NCI-H2029 treated with DMSO at 0.1 percent for 48 hours (cell line): ENCODE data around the gene VCP.

ENCODE experiments used
- DNase-seq: peaks from one replicate; lab custom pipeline; 2025; lab: John Stamatoyannopoulos, UW

VCP gene

DNA sequence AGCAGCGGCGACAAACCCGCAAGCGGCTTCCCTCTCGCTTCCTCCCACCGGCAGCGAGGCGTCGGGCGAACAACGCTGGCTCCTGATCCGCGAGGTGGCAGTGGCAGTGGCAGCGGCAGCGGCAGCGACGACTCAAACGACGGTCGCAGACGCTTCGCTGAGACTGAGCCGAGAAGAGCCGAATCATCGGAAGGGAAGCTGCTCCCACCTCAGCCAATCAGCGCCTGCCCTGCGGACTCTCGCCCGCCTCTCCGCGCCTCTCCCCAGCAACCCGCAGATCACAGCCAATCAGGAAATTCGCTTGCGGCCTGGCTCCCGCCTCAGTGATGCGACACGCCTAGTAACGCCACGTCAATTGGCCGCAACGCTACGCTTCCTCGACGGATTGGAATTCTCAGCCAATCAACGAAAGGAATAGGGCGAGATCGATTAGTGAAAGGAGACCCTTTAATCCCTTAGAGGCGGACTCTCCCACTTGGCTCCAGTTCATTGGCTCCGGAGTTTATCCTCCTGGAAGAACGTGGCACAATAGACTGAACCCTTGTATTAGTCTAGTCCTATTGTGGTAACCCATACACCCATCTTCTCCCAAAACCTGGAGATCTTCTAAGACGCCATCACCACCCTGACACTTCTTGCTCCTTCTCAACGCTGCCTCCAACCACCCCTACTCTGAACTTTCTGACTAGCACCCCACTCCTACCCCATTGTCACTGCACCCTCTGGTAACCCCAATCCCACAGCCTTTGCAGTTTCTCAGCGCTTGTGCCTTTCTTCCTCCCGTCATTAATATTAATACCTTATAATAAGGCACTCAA, at the start of gene VCP:
VCP (minus strand) TSS at position 165 of the 818 bp plus-strand sequence. CDS start 272 bp downstream, outside the sequence.
- DNase-seq, result peak; percentile 97

DNA sequence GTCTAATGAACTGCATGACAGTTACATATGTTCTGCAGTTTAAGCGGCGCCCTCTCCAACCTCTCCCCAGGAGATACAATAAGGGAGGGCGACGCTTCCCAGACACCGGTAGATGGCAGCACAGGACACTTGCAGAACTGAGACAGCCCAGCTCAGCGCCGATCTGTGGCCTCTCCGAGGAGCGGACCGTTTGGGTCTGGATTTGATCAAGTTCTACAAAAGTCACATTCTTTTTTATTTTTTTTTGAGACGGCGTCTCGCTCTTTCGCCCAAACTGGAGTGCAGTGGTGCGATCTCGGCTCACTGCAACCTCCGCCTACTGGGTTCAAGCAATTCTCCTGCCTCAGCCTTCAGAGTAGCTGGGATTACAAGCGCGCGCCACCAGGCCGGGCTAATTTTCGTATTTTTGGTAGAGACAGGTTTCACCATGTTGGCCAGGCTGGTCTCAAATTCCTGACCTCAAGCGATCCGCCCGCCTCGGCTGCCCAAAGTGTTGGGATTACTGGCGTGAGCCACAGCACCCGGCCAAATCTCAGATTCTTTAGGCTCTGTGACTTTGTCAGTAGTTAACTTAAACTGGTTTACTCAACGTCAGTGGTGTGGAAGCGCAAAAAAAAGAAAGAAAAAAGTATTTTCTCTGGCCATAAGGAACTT, 44.6 kb upstream of the VCP start:
- DNase-seq, result peak; percentile 82

DNA sequence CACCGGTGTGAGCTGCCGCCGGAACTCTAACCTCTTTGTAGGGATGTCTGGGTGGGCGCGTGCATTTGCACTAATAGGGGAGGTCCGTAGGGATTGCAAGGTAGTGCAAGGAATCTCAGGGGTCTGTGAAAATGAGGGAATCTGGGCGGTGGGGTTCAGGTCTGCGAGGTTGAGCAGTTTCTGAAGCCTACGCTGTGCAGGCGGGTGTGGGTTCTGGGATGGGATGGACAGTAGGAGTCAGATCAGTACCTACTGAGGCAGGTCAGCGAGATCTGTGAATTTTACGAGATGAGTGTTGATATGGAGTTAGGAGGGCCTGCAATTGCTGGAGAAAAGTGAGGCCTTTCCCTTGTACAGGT, 44.1 kb upstream of the VCP start:
- no peak for DNase-seq

DNA sequence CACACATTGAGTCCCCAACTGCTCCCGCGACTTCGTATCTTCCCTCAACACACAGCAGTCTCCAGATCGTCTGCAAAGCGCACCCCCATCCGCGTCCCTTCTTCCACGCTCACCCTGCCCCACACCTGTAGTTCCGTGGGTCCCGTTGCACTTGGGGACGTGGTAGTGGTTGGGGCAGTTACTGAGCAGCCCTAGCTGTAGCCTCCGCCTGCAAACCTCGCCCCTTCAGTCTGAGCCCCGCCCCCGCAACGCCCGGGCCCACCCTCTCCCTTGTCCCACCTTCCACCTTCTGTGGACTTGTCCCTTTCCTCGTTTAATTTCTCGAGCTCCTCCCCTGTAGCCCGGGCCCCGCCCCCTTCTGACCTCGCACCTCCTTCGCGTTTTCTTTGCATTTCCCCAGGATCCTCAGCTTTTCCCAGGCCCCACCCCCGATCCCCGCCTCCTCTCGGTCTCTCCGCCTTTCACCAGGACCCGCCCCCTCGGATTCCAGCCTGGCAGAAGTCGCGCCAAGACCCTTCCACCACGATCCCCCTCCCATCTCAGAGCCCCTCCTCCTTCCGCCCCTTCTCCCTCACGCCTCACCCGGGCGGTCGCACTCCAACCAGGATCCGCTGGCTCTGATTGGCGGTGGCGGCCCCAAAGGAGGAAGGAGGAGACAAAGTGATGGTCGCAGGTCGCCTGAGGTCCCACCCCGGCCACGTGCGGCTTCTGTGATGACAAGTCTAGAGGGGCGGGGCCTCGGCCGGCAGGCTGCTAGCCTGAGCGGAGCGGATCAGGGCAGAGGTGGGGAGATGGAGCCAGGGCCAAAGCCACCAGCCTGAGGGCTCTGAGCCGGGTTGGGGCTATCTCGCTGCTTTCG, 43.5 kb upstream of the VCP start, which contains the start of gene ATOSB:
ATOSB (minus strand) TSS at position 183 of the 859 bp plus-strand sequence. CDS start 7,588 bp downstream, outside the sequence.
- peak; percentile 93 for DNase-seq

DNA sequence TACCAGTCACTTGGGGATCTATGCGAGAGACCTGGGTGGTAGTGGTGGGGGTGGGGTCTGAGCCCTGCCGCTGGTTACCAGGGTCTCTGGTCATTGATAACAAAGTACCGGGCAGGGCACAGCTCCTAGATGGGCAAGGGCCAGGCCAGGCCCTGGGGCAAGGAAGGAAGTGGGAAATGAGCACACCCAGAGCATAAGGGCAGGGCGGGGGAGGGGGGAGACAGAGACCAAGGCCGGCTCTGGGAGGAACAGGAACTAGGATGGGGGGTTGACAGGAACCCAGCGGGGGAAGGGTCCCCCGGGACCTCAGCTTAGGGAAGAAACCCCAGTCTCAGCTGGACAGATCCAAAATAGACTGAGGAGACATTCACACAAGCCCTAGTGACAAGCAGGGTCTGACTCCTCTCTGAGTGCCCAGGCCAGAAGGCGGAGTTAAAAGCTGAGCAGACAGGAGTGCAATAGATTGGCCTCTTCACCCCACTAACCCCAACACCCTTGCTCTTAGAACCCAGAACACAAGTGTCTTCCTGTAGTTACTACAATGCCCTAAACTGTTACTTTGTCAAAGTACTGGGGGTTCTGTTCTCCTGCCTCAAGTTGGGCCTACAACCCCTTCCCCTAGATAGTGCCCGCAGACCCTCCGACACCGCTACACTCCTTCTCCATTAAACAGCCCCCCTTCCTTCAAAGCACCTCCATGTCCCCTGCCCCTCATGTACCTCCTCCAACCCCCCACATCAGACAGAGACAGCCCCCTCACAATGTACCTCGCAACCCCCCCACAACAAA, 42.6 kb upstream of the VCP start:
- DNase-seq, result no peak

DNA sequence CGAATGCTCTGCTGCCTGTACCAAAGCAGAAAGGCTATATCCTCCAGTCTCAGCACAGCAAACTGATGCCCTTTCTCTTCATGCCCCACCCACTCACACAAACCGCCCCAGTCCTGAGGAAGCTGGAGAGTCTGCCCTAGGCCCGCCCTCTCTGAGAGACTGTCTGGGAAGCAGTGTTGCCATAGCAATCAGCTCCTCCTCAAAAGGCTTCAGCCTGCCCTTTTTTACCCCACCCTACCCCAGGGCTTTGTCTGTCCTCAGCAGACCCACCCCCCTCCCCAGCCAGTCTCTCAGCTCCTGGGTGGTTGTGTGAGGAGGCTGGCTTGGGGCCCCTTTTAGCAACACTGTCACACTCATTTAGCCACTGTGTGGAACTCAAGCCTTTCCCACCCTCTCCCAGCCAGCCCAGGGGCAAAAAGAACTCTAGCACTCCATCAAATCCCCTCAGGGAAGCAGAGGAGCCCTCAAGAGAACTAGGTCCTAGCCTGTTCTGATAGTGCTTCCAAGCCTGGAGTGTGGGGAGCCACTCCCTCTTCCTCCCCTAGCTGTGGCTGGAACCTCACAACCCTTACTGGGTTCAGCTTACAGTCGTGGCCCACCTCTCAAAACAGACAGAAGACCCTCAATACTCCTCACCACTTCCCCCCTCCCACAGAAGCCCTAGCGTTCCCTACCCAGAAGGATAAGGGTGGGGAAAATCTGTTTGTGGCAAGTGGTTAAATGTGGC, 41.9 kb upstream of the VCP start:
- DNase-seq, result peak; percentile 75

DNA sequence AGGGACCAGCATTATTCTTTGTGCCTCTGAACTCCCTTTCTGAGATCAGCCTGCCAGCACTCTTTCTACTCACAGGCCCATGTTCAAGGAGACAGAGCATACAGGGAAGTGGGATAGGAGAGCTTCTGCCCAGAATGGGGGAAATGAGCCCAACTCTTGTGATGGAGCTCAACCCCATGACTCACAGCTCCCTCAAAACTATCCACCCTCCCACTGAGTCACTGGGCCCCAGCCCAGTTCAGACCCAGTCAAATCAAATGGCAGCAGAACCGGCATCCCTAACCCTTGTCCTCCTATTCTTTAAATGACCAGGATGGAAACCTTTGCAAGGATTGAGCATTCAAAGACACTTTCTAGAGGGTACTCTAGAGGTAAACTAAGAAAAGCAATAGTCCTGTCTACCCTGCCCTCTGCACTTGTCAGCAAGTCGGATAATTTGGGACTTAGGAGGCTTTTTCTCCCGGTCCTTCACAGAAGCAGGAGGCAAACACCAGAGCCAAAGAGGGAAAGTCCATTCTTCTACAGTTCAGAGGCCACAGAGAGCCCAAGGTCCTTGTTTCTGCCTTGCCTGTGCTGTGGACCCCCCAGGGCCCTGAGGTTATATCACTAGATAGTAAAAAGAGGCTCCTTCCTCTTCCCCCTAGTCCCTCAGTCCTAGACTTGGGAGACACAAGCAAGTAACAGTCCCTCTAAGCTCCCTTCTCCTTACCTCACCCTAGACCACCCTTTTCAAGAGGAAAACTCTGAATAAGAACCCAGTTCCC, 40.0 kb upstream of the VCP start:
- no peak for DNase-seq

DNA sequence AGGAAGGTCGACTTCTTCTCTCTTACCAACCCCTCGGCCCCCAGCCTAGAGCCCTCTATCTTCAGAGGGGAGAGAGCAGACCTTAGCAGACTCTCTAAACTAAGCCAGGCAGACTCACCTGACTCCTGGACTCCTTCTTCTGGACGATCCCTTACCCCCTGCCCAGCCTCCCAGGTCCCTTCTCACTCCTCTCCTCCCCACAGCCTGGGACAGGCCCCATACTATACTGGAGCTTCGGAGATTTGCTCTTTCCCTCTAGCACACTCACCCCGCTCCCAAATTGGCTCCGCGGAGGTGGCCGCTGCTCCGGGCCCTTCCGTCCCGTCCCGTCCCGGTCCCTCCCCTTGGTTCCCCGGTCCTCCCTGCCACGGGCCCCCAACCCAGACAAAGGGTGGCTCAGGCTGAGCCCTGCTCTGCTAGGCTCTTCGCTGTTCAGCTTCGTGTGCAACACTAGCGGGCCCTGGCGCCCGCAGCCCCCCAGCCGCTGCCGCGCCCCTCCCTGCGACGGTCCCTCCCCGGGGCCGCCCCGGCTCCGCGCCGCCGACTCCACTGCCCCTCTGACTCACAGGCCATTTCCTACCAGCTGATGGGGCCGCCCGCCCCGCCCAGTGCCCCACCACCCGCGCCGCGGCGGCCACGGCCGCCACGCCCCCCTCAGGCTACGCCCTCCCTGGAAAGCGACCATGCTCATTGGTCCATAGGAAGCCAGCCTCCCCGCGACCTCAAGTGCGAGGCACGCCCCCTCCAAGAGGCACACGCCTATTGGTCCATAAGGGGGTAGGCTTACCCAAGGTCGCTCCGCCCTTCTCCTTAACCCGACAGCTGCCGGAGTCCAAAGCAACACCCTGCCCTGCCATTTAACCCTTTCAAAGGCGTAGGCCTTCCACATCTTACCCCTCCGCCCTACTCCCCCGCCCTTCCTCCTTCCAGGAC, 38.8 kb upstream of the VCP start:
- DNase-seq, result peak; percentile 89

DNA sequence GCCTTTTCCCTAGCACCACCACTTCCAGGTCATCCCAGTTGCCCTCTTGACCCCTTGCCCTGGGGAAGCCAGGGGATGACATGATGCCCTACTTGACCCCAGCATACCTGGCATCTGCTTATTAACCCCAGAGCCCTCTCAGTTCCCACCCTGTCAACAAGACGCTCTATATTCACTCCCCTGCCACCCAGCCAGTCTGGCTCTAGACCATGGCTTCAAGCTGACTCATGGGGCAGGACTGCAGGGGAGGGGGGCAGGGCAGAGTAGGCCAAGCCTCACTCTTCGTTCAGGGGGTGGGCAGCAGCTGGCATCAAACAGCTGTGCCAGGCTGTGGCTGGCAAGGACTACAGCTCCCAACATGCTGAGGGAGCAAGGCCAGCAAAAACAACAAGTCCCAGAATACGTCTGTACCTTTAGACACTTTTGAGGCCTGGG, 37.9 kb upstream of the VCP start:
- DNase-seq, result no peak

DNA sequence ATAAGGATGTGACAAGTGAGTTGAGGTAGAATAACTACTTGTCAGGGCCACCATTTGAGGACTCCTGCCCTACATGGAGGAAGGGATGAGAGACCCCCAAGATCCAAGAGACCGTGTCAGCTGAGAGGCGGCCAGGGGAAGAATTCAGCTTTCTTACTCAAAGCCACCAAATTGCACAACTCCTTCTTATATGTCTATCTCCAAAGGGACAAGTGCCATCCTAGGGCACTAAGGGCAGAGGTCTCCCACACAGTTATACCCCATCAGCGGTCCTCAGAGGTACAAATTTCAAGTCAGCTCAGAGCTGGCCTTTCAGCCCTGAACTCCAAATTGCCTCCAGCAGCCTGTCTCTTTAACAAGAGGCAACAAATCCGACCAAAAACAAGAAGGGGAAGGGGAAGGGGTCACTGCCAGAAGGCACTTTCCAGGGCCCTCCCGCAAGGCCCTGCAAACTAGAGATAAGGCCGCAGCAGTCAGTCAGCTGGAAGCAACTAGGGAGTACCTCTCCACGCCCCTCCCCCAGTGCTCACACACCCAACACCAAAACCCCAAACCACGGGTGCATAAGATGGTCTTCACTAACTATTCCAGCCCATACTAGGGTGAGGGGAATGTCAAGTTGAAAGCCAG, 36.6 kb upstream of the VCP start:
- DNase-seq, result no peak

DNA sequence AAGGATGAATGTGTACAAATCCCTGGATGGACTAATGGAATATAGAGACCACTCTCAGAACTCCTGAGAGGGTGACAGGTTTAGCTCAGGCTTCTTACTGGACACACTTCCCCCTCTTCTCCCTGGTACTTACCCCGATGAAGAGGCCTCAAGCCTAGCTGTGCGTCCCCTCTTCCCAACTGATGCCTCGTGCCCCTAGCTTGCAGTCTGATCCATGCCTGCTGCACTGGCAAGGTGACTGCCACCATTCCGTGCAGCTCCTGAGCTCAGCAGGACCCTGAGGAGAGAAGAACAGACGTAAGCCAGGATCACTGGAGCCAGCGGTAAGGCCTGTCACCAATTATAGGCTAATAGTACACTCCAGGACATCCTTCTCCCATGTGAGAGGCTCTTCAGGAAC, 36.0 kb upstream of the VCP start:
- DNase-seq, result no peak

DNA sequence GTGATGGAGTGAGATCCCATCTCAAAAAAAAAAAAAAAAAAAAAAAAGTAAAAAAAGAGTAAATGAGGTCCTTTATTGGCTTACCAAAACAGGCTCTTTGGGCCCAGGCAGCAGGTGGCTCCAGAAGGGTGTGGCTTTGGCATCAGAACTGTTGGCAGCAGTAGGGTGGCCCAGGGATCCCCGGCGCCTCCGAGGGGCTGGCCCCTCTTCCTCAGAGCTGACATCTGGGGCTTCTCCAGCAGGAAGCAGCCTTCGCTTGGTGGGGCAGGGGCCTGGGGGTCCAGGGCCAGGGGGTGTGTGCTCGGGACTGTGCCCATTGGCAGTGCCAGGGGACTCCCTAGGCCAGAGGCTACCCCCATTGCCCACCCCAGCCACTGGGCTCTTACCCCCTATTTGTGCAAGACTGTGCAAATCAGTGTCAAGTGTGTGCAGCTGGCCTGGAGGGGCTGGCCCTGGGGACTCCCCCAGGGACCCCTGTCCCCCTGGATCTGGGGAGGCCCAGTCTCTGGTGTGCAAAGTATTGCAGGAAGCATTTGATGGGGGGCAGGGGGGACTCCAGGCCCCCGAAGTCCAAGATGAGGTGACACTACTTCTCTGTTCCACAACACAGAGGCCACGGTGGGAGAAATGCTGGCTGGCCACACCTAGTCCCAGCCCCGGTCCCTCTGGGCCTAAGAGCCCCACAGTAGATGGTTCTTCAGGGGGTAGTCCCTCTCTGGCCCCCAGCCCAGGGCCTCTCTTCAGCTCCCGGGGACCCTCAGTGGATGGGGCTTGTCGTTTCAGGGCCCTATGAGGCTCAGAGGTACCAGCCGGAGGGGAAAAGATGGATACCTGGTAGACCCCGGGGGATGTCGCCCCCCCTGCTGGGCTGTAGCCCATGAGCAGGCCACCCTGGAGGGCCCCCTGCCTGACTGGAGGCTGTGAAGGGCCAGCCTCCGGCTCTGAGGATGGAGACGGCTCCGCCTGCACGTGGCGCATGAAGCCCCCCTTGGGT, 35.2 kb upstream of the VCP start:
- DNase-seq, result no peak

DNA sequence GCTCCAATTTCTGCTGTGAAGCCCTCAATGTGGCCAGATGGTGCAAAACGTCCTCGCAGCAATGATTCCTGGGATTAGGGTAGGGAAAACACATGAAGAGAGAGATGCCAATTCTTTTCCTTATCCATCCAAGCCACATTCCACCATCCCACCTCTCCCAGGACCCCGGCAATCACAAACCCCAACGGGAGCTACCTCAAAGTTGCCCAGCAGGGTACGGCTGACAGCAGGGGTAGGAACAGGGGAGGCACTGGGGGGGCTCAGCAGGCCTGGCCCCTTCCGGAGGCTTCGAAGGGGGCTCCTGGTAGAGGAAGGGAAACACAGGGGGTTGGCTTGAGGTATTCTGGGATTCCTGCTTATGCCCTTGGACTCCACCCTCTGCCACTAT, 33.9 kb upstream of the VCP start:
- no peak for DNase-seq

DNA sequence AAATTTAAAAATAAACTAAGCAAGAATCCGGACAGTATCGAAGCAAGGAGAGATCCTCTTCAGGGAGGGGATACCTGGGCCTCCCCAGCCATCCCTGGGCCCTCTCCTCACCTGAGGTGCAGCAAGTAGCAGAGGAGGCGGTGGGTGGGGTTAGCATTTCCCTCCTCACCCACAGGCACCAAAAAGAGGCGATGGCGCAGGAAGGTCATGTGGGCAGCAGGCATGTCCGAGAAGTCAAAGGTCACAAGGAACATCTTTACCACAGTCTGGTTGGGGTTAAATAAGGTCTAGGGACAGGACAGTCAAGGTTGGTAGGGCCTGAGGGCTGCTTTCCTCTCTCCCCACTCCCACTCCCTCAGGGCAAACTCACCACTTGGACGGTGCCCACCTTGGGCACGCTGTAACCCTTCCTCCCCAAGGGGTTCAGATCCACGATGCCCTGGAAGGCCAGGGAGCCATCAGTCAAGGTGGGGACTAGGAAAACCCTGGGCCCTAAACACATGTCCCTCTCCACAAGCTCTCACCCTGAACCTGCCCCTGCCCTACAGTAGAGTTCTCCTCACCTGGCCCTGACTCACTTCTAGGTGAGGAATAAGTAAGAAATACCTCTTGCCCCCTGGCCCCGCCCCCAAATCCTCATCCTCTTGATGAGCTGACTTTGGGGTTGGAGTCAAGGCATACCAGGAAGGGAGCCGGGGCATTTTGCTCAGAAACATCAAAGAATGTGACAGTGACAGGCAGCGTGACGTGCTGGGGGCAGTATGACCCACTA, 33.3 kb upstream of the VCP start:
- DNase-seq, result no peak

DNA sequence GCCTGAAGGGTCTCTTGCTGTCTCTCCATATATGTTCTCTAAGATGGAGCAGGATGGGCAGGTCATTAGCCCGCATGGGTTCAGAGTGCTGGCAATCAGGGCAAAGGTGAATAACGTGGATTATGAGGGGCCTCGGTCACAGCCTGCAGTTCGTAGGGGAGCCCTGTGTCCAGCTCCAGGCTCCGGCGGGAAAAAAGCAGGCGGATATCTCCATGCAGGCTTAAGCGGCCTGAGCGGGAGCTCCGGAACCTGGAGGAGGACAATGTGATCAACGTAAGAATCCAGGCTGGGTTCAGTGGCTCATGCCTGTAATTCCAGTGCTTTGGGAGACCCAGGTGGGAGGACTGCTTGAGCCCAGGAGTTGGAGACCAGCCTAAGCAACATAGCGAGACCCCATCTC, 32.7 kb upstream of the VCP start:
- no peak for DNase-seq

DNA sequence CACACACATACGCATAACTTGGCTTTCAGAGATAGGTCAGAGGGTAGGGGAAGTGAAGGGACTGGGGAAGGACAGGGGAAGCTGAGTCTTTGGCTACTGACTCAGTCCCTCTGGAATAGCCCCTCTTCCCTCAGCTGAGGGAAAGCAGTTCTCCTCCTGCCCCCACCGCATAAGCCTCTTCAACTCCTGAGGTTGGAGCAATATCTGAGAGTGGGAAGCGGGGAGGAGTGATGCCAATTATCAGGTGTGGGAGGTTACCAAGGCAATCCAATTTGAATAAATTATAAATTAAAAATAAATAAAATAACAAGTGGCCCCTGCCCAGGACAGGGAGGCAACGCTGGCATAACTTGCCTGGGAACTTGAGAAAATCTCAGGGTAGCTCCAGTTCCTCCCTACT, 32.2 kb upstream of the VCP start:
- no peak for DNase-seq
